Upper lobe of left lung (tissue), 4 donors: Measurements from ENCODE around the gene SEMA3G.

ENCODE experiments used
- CTCF ChIP-seq, 6 experiments: fragments of 450-650 bp in 4 of 6; fragments of 200-600 bp in 2 of 6; sonication (generic) in 2 of 6; IDR thresholded peaks; one replicate each; pipeline ENCODE4 v1.5.1; 2016 to 2019; ENCODE audit warnings: antibody characterized with exemption in 6 of 6
- EP300 ChIP-seq, 4 donors: sonication (generic); formaldehyde crosslinking; IDR thresholded peaks; one replicate each; pipeline ENCODE4 v1.5.1; 2017; ENCODE audit warnings: antibody characterized with exemption in 4 of 4, control low read depth in 2 of 4
- POLR2A ChIP-seq, 4 donors: fragments of 450-650 bp; IDR thresholded peaks; one replicate each; pipeline ENCODE4 v1.5.1; 2016 to 2017; ENCODE audit warnings: antibody characterized with exemption in 4 of 4, mild to moderate bottlenecking in 2 of 4
- POLR2AphosphoS5 ChIP-seq, 2 donors: sonication (generic); formaldehyde crosslinking; IDR thresholded peaks; one replicate each; pipeline ENCODE4 v1.5.1; 2017; ENCODE audit warnings: antibody characterized with exemption in 2 of 2

GRCh38 chr3:52479877-52480575 is 35.1 kb upstream of the SEMA3G start:
- TF ChIP-seq CTCF (IDR thresholded peaks at IDR 0.05) (no peak), POLR2AphosphoS5 (IDR thresholded peaks at IDR 0.05) (no peak), POLR2A (IDR thresholded peaks at IDR 0.05) (no peak), EP300 (IDR thresholded peaks at IDR 0.05) (no peak)
